Suppressor macrophage (primary cell): Measurements from ENCODE around the gene CDK11B.
"Not testable (repeated sequence)": the region's sequence is repeated elsewhere in the genome, so short reads cannot be mapped to it uniquely, and the experiment has no call there.

Experiments
- DNase-seq, 4 experiments: peaks; one replicate each; pipeline ENCODE4 v3.0.0-alpha.2; 2020 to 2022

The CDK11B gene

DNA sequence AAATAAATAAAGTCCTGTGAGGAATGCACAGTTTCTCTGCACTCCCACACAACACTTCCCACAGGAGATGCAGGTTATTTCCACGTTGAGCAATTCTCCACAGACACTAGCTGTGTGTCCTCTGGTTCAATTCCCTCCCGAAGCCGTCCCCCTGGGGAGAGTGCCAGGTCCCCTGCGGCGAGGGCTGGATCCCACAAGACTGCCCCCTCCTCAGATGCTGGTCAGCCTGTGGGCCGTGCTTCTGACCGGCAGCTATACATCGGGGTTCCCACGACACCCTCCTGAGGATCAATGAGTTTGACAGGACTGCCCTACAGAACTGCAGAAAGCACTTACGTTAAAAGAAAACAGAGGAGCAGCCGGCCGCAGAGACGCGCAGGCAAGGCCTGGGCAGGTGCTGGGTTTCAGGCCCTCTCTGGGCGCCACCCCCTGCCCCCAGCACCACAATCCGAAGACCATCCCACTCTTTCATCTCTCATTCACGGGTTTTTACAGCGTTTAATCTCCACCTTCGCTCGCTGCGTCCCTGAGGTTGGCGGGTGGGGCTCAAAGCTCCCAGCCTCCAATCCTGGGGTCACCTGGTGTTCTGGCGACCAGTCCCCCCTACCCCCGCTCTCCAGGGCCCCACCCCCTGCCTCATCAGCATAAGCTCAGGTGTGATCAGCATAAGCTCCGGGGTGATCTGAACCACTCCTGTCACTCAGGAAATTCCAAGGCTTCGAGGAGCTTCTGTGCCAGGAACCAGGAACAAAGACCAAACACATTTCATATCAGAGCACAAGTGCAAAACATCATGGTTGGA, 24.5 kb upstream of the CDK11B start:
- DNase-seq = no peak

DNA sequence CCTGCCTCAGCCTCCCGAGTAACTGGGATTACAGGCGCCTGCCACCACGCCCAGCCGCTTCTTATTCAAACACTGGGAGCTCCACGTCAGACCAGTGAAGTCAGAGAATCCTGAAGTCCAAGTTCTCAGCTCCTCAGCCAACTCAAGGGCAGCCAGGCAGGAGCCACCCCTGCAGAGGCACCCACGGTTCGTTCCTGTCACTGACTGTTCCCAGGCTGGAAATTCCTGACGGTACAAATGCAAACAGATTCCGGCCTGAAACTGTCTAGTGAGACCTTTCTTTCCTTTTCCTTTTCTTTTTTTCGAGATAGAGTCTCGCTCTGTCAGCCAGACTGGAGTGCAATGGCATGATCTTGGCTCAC, 22.1 kb upstream of the CDK11B start:
- no peak for DNase-seq

DNA sequence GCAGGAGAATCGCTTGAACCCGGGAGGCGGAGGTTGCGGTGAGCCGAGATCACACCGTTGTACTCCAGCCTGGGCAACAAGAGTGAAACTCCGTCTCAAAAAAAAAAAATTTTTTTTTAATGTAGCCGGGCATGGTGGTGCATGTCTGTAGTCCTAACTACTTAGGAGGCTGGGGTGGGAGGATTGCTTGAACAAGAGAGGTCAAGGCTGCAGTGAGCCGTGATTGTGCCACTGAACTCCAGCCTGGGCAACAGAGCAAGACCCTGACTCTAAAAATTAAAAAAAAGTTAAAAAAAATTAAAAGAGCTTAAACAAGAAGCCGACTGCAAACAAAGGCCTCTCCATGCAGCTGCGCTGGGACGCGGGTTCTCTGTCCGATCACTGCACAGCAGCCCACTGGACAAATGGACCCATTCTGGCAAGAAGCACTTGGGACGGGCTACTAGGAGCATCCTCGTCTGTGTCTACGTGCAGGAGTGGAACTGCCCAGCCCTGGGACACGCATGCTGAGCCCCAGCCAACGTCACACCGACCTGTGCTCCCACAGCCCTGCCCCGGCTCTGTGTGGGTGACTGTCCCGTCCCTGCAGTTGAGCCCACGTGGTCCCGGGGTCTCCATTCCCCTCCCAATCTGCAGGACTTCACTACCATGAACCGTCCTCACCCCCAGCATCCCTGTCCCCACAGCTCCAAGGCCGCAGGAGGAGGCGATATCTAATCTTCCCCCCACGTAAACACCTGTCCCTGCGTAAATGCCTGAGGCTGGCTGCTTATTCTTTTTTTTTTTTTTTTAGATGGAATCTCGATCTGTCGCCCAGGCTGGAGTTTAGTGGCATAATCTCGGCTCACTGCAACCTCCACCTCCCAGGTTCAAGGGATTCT, 21.5 kb upstream of the CDK11B start:
- DNase-seq = no peak

DNA sequence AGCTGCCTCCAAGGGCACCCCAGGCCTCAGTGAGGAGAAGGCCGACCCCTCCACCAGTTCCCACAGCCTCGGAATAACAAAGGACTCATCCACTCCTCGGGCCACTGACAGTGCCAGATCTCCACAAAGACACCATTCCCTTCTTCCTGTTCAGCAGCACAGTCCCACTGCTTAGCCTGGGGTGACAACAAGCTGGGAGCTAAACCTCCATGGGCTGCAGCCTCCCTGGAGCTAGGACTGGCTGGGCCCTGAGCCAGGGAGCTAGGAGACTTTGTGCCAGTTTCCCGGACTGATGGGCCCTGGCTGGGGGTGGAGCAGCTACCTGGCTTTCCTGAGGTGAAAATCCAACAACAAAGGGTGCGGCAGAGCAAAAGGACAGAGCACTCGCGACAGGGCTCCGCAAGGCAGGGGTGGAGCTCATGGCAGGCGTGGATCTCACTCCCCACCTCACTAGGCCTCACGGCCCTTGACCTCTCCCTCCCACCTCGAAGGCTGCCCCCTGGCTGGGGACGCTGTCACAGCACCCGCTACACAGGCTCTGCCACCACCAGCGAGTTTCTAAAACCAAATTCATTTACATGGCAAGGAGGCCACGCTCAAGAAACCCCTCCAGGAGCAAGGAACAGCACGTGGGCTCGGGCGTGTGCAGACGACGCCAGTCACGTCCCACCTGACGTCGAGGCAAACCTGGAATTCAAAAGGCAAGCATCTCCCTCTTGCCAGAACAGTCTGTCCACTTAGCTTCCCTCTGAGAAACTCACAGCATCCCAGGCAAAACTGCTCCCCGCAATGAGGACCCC, 20.0 kb upstream of the CDK11B start:
- DNase-seq = peak in 2 of 4 experiments; percentile 11 to 42

DNA sequence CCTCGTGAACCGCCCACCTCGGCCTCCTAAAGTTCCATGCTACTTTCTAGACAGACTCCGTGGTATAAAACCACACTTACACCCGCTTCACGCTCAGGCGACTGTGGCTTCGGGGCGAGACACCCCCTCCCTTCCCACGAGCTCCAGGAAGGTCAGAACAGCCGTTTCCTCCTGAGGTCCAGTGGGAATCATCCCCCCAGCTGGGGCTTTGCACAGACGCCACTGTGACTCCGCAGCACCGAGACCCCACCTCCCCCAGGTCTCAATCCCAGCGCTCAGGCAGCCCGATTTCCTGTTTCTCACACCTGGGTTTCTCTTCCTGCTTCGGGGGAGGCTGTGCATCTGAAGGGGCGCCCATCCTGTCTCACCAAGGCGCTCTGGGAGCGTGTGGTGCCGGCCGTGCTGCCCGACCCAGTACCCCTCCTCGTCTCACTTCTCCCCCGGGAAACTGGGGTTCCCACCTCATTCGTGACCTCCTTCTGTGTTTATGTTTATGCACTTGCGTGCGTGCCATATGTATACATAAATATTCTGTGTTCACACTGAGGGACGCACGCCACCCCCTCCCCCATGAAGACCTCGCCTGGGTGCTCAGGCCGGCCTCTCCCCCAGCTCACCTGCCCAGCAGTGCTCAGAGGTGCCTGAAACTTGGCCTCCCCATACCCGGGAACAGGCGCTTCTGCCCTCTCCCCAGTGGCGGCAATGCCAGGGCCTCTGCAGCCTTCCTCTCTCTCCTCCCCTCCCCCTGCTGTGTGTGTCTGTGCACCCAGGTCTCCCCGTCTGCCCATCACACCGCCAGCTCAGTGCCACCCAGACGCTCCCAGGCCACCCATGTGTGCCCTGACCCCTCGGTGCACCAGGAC, 19.1 kb upstream of the CDK11B start:
- no peak for DNase-seq

DNA sequence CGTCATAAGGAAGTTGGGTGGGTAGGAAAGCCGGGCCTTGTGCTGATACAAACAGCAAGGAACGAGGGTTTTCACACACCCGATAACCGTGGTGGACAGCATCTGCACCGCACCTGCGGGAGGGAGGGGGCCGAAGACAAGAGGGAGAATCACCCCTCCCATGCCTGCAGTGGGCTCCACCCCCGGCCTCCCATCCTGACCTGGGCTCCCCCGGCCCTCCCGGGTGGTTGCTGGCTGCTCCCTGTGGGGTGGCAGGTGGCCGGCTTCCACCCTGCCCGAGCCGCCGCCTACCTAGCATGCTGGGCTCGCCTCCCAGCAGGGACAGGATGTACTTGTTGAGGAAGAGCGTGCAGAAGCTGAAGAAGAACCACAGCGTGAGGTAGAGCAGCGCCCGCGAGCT, 17.3 kb upstream of the CDK11B start:
- not testable (repeated sequence) for DNase-seq

DNA sequence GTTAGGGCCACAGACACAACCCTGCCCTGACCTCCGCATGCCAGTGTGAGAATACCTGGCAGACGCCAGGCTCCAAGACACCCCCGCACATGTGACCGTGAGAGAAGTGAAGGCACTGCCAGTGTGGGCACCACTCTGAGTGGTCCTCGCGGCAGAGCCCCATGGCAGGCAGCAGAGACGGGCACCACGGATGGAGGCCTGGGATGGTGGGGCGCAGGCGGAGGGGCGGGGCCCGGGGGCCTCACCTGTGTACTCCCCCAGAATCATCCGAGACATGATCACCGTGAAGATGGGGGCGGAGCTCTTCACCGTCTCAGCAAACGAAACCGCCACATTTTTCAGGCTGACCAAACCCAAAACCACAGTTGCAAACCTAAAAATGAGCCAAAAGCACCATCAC, 16.4 kb upstream of the CDK11B start:
- not testable (repeated sequence) for DNase-seq

DNA sequence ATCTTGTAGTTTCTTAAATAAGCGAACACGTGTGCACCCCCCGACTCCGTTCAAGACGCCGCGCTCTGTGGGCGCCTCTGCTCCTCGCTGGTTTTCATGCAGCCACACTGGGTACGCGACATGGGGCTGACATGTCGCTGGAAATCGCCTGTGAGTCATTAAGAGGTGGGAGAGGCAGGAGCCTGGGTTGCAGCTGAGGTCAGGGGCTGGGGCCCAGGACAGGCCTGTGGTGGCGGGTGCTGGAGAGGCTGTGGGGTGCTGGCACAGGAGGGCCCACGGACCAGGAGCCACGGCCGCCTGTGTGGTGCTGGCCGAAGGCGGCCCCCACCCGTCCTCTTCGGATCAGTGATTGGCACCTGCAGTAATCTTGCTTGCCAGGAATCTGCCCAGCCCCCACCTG, 16.0 kb upstream of the CDK11B start:
- not testable (repeated sequence) for DNase-seq

DNA sequence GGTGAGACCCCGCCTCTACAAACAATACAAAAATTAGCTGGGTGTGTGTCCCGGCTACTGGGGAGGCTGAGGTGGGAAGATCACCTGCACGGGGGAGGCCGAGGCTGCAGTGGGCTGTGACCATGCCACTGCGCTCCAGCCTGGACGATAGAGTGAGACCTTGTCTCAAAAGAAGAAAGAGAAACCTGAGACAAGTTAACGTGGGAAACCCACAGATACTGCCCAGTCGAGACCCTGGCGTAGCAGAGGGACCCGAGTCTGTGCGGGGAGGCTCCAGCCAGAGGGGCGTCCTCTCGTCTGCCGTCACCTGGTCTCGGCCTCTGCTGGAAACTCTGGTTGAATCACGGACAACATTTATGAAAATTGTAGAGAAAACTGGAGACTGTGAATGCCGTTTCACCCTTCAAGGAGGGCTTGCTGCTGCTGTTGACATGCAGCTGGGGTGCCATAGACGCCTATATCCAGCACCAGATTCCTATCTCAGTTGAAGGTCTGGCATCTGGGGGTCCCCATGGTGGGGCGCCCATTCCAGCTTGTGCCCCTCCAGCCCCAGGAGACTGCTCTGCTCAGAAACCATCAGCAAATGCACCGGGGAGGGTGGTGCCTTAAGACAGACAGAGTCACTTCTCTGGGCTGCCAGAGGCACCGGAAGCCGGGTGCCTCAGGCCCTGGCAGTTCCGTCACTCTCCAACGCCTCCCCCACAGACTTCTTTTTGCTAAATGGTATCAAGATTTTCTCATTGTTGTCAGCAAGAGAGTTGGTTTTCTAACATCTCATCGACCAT, 13.6 kb upstream of the CDK11B start:
- no peak for DNase-seq

DNA sequence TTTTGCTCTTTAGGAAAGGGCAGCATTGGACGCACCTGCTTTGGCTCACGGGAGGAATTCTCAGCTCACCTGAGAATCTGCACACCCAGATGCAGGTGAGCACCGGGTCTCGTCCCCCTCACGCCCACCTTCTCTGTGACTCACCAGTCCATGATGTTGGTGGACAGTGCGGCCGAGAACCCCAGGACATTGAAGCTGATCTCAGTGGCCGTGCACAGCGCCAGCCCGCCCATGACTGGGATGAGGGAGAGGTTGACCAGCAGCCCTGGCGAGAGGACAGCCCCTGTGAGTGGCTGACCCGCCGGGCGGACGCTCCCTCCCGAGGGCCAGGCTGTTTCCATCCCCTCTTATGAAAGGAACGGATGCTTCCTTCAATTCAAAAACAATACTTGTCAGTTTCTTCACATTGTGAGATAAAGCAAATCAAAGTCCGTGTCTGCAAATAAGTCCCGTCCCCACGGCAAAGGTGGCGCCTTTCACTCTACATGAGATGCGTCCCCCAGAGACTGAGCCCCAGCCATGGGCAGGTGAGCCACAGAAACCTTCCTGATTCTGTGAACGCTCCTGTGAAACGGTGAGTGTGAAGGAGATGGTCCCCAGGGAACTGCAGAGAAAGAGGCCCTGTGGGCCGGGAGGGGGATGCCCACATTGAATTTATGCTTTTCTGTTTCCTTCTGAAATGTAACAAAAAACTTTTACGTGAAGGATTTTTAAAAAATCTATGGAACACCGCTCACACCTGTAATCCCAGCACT, 12.7 kb upstream of the CDK11B start:
- DNase-seq = no peak

DNA sequence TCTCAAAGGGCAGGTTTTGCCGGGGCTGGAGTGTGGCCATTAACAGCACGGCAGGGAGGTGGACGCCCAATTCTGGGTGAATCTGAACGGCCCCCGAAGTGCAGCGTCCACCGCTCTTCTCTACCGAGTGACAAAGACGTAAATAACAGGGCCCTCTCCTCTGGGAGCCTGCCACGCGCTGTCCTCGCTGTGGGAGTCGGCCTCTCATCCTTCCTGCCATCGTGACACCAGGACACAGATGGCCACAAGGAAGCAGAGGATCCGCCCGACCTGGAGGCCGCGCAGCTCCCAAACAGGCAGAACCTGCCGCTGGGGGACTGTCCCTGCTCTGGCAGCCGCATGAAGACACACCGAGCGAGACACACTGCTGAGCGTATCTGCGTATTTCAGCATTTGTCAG, 12.1 kb upstream of the CDK11B start:
- DNase-seq = no peak

DNA sequence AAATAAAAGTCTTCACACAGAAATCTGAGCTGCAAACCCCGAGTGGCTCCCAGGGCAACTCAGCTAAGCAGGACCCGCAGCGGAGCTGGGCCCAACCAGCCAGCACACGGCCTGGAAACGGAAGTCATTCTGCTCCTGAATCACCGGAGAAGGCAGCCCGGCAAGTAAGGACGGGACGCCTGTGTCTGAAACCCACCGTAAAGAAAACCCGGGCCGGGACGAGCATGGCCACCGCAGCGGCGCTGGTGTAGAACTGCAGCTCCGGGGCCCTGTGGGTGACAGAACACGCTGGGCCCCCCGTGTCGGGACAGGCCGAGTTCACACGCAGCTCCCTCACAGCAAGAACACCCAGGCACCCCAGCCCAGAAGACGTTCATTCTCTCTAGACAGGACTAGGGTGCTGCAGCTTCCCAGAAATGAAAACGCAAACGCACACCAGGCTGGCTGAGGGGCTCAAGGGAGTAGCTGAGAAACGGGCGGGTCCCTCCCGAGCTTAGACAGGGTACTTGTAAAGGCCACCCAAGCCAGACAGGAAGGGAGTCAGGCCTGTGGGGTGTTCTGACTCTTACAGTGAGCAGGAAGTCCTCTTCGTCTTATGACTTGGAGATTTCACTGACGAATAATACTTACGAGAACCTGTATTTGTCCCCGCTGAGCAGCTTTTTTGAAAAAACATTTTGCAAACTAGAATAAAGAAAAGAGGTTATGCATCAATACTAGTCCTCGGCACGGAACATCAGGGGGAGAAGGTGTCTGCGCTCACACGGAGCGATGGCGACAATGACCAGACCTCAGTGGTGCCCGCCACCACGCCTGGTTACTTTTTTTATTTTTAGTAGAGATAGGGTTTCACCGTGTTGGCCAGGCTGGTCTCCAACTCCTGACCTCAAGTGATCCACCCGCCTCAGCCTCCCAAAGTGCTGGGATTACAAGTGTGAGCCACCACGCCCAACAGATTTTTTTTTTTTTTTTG, 10.9 kb upstream of the CDK11B start:
- no peak for DNase-seq

DNA sequence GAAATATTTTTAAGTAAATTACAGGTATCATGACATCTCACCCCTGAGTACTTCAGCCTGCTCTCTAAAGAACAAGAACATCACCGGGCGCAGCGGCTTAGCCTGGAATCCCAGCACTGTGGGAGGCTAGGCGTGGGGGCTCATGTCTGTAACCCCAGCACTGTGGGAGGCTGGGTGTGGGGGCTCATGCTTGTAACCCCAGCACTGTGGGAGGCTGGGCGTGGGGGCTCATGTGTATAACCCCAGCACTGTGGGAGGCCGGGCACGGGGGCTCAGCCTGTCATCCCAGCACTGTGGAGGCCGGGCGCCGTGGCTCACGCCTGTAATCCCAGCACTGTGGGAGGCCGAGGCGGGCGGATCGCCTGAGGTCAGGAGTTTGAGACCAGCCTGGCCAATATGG, 7.7 kb upstream of the CDK11B start:
- no peak for DNase-seq

DNA sequence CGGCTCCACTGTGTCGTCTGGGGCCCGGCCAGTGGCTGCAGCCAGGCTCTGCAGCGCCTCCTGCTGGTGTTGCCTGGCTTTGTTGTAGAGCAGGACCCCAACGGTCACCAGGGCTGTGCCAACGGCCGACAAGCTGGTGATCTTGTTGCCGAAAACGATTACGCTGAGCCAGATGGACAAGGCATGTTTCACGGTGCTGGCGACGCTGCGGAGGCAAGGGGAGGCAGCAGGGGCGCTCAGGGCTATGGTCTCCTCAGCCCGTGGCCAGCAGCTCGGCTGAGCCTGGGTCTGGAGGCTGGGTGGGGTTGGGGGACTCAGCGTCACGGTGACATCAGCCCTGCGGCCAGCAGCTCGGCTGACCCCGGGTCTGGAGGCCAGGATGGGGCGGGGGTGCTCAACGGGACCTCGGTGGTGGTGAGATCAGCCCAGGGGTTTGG, 7.0 kb upstream of the CDK11B start:
- DNase-seq = peak; percentile 32 to 63 (median 42)

DNA sequence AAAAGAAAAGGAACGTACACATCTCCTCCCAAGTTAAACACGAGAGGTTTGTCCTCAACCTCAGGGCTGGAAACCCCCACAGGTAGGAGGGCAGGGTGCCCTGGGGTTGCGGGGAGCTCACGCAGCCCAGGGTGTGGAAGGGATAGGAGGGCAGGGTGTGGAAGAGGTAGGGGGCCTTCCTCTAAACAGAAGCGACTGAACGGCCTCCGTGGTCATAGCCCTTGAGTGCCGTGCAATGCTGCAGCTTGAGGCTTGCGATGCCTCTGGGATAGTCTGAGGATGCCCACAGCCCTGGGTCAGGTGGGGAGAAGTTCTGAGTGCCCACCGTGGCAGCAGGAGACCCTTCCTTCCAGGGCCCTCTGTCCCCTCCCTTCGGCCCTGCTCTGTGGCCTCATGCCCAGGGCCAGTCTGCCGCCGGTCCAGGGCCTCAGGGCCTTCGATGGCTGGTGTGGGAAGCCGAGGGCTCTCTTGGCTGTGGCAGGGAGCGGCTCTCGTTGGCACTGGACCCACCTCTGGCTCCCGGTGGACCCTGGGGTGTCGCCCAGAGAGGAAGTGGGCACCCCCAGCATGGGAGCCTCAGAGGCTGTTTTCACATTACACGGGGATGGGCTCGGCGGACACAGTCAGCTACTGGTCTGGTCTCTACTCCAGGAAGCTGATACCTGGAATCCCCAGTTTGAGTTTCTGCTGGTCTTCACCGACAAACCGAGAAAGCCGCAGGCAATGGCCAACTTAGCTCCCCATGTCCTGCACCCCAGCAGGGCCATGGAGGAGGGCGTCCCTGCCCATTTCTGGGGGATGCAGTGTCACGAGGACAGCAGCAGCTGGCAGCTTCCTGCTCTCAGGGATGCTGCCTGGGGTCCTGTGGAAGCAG, 6.4 kb upstream of the CDK11B start:
- DNase-seq = no peak

DNA sequence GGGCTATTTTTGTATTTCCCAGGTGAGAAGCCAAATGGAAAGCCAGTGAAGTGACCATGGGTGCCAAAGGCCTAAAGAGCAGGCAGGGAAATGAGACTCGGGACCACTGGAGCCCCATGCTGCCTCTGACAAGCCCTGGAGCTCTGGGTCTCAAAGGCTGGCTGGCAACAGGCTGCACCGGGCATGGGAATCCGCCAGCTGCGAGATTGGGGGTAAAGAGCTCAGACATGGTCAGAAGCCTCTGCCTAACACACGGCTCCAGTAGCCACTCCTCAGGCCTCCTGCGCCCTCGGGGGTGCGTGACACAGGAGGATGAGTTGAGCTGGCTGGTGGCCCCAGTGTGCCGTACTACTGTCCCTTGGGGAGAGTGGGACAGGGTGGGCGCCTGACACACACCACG, 5.5 kb upstream of the CDK11B start:
- not testable (repeated sequence) for DNase-seq

DNA sequence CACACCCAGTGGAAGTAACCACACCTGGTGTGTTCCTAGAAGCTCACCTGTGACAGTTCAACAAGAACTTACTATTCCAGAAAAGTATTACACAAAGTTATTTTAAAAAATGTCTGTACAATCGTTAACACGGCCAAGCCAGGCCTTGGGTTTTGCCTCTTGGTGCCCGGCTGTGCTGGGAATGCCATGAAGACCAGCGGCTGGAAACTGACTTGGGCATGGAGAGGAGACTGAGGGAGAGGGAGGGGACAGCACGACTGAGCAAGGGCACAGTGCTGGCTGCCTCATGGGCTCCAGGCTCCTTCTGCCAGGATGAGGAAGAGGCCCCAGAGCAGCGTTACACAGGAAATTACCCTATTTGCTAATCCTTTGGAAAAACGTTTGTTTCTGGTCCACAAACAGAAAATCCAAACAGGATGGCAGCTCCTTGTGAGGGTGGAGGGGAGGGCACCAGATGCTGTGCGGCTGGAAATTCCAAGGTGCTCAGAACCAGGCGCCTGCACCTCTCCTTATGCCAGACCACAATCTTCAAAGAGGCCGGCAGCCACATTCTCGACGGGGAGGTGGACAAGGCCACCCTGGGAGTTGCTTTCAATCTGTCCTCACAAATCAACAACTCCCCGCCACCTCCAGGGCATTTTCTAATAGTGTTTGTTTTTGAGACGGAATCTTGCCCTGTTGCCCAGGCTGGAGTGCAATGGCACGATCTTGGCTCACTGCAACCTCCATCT, 4.2 kb upstream of the CDK11B start:
- DNase-seq = not testable (repeated sequence)
